ENCODE results near the gene INPP5A.
"Not testable (repeated sequence)": the region's sequence is repeated elsewhere in the genome, so short reads cannot be mapped to it uniquely, and the experiment has no call there.

The INPP5A gene

DNA sequence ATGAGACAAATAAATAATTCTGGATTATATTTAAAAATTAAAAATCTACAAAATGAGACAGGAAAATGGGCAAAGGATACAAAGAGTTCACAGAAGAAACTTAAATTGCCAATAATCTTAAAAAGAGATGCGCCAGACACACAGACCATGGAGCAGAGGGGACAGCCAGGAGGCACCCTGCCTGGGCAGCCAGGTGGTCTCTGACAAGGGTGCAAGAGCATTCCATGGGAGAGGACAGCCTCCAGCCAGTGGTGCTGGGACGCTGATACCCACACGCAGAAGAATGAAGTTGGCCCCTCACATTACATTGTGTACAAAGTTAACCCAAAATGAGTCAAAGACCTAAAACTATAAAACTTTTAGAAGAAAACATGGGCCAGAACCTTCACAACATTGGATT lies 142.1 kb downstream of the INPP5A start:
- H3K4me3 ChIP-seq (ENCODE audit: low read depth, low read length) = no peak overlapping the region
- no peaks in the 10 kb centered on the region for H3K36me3 ChIP-seq (replicated peaks)
- in situ Hi-C loops (cut with HindIII; ENCODE audit: low pct_ligation_motif_present, low sequenced_read_pairs) = no loop called here
- H3K27me3 ChIP-seq (replicated peaks) = no peaks in the 10 kb centered on the region
- DNase-seq = no peak
- no peak overlapping the region for H3K27ac ChIP-seq
- TF ChIP-seq, protein P1, sequence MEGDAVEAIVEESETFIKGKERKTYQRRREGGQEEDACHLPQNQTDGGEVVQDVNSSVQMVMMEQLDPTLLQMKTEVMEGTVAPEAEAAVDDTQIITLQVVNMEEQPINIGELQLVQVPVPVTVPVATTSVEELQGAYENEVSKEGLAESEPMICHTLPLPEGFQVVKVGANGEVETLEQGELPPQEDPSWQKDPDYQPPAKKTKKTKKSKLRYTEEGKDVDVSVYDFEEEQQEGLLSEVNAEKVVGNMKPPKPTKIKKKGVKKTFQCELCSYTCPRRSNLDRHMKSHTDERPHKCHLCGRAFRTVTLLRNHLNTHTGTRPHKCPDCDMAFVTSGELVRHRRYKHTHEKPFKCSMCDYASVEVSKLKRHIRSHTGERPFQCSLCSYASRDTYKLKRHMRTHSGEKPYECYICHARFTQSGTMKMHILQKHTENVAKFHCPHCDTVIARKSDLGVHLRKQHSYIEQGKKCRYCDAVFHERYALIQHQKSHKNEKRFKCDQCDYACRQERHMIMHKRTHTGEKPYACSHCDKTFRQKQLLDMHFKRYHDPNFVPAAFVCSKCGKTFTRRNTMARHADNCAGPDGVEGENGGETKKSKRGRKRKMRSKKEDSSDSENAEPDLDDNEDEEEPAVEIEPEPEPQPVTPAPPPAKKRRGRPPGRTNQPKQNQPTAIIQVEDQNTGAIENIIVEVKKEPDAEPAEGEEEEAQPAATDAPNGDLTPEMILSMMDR (IDR thresholded peaks at IDR 0.05; ENCODE audit: low read depth, low read length, missing control alignments) = no peak

DNA sequence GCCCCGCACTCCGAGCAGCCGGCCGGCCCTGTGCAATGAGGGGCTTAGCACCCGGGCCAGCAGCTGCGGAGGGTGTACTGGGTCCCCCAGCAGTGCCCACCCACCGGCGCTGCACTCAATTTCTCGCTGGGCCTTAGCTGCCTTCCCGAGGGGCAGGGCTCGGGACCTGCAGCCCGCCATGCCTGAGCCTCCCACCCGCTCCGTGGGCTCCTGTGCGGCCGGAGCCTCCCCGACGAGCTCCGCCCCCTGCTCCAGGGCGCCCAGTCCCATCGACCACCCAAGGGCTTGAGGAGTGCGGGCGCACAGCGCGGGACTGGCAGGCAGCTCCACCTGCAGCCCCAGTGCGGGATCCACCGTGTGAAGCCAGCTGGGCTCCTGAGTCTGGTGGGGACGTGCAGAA lies 143.2 kb downstream of the INPP5A start:
- H3K36me3 ChIP-seq (replicated peaks); H3K27me3 ChIP-seq (replicated peaks); in situ Hi-C loops (cut with HindIII; ENCODE audit: low pct_ligation_motif_present, low sequenced_read_pairs); DNase-seq; H3K27ac ChIP-seq; H3K4me3 ChIP-seq (ENCODE audit: low read depth, low read length): not testable (repeated sequence)

DNA sequence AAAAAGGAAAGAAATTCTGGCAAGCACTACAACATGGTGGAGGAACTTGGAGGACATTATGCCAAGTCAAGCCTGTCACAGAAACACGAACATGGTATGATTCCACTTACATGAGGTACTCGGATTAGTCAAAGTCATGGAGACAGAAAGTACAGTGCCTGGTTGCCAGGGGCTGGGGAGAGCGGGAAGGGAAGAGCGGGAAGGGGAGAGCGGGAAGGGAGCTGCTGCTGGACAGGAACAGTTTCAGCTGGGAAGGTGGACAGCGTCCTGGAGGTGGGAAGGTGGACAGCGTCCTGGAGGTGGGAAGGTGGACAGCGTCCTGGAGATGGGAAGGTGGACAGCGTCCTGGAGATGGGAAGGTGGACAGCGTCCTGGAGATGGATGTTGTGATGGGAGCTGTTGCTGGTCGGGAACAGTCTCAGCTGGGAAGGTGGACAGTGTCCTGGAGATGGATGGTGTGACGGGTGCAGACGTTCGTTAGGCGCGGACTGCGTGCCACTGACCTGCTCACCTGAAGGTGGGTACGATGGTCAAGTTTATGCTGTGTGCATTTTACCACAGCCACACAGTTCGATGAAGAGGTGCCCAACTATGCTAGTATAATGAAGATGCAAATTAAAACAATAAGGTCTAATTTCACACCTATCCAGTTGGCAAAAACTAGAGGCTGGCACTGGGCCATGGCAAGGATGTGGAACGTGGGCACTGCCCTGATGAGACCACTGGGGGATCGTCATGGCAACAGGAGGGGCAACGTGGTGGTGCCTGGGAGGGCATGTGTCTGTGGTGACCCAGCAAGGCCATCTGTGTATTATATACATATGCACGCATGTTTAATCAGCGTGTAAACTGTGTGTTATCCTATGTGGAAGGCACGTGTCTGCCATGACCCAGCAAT lies 144.5 kb downstream of the INPP5A start:
- TF ChIP-seq, protein P1 (IDR thresholded peaks at IDR 0.05; ENCODE audit: low read depth, low read length, missing control alignments) = no peak
- H3K4me3 ChIP-seq (ENCODE audit: low read depth, low read length) = no peak overlapping the region
- no peak overlapping the region for H3K27ac ChIP-seq
- no peaks in the 10 kb centered on the region for H3K27me3 ChIP-seq (replicated peaks)
- in situ Hi-C loops (cut with HindIII; ENCODE audit: low pct_ligation_motif_present, low sequenced_read_pairs) = no loop called here
- no peaks in the 10 kb centered on the region for H3K36me3 ChIP-seq (replicated peaks)
- no peak for DNase-seq

DNA sequence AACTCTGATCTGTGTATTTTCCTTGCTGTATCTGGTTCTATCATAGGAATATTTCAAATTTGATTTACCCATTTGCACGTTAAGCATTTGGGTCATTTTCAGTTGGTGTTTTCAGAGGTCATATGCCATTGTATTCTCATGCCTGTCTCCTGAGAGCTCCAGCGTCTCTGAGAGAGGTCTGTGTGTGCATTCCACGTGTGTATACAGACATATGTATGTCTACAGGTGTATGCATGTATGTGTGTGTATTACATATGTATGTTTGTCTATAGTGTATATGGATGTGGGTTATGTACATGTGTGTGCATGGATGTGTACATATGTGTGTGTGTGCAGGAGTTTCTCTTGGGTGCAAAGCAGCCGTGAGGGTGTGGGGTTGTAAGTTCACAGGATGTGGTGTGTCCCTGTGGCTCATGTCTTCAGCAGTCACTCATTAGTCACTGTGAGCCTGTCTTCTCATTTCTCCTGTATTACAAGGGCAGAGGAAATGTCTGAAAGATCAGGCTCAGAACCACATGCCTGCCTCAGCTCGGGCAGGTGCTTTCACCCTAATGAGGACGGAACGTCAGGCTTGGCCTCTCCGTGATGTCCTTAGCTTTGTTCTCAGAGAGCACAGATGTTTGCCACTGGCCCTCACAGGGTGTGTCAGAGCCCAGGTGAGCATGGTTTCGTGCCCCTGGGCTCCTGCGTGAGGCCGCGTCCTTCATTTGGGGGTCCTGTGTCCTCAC lies 146.7 kb downstream of the INPP5A start:
- Histone ChIP-seq H3K36me3 (replicated peaks) (no peaks in the 10 kb centered on the region), H3K4me3 (ENCODE audit: low read depth, low read length) (no peak overlapping the region), H3K27me3 (replicated peaks) (no peaks in the 10 kb centered on the region), H3K27ac (peak overlapping the region; percentile 86)
- TF ChIP-seq, protein P1 (IDR thresholded peaks at IDR 0.05; ENCODE audit: low read depth, low read length, missing control alignments) = no peak
- in situ Hi-C loops (cut with HindIII; ENCODE audit: low pct_ligation_motif_present, low sequenced_read_pairs) = no loop called here
- DNase-seq = peak; percentile 62

DNA sequence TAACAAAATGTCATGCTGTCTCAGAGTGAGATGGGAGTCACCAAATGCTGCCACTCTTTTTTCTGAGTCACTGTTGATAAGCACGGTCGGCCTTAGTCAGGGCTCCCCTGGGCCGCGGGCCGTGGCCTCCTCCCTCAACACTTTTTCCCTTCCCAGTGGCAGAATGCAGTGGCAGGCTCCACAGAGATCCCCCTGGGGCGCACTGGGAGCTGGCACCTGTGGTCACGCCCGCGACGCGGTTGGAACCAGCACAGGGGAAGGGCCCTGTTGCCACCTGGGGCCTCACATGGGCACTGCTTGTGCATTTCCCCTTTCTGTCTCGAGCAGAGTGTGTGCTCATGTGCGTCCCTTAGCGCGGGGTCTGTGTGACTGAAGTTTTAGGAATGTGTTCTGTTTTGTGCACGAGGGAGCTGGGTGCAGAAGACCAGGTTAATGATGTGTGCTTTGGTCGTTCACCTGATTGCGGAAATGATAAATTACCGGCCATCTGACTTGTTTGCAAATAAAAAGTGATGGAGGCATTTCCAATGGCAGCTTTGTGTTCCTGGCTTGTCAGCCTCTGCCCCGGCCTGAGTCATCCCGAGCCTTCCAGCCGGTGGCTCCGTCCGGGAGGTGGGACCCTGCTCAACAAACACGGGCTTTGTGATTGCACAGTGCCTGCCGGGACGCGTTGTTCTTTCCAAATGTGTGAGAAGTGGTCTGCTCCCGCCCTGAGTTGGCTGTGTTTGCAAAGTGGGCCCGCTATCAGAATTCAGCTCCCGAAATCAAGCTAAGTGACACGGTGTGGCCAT lies 147.7 kb downstream of the INPP5A start:
- TF ChIP-seq, protein P1 (IDR thresholded peaks at IDR 0.05; ENCODE audit: low read depth, low read length, missing control alignments) = no peak
- peak overlapping the region; percentile 86 for H3K27ac ChIP-seq
- H3K36me3 ChIP-seq (replicated peaks) = no peaks in the 10 kb centered on the region
- H3K27me3 ChIP-seq (replicated peaks) = no peaks in the 10 kb centered on the region
- H3K4me3 ChIP-seq (ENCODE audit: low read depth, low read length) = peak overlapping the region; percentile 32
- DNase-seq = peak; percentile 73
- in situ Hi-C loops (cut with HindIII; ENCODE audit: low pct_ligation_motif_present, low sequenced_read_pairs) = no loop called here
